GM10266 (cell line): Measurements from ENCODE around the gene PDCD4.
"Not testable (repeated sequence)": the region's sequence is repeated elsewhere in the genome, so short reads cannot be mapped to it uniquely, and the experiment has no call there.

Experiments
- DNase-seq: peaks from one replicate; pipeline ENCODE4 v3.0.0; 2012; ENCODE audit errors: extremely low spot score
- TF ChIP-seq, protein P1 (sequence below): IDR thresholded peaks from 2 replicates; pipeline ENCODE4 v1.5.1; 2012; ENCODE audit warnings: mild to moderate bottlenecking, low read depth; ENCODE audit not compliant: control insufficient read depth, insufficient read depth; ENCODE audit errors: missing control alignments

Gene PDCD4

DNA sequence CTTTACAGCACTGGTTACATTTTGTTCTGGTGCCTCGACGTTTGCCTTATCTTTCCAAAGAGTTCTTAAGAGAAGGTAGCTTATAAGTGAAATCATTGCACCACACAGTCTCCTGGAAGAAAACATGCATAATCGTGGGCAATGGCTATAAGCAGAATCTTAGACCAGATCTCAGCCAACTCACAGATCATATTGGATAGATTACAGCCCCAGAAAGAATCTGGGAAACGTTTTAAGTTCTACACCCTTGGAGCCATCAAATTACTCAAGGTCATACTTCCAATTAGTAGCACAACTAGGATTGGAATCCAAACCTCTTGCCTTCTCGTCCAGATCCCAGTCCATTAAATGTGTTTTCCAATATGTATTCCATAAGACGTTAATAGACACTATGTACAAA, 8.8 kb upstream of the PDCD4 start:
- TF ChIP-seq, protein P1, sequence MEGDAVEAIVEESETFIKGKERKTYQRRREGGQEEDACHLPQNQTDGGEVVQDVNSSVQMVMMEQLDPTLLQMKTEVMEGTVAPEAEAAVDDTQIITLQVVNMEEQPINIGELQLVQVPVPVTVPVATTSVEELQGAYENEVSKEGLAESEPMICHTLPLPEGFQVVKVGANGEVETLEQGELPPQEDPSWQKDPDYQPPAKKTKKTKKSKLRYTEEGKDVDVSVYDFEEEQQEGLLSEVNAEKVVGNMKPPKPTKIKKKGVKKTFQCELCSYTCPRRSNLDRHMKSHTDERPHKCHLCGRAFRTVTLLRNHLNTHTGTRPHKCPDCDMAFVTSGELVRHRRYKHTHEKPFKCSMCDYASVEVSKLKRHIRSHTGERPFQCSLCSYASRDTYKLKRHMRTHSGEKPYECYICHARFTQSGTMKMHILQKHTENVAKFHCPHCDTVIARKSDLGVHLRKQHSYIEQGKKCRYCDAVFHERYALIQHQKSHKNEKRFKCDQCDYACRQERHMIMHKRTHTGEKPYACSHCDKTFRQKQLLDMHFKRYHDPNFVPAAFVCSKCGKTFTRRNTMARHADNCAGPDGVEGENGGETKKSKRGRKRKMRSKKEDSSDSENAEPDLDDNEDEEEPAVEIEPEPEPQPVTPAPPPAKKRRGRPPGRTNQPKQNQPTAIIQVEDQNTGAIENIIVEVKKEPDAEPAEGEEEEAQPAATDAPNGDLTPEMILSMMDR: no peak
- DNase-seq: no peak

DNA sequence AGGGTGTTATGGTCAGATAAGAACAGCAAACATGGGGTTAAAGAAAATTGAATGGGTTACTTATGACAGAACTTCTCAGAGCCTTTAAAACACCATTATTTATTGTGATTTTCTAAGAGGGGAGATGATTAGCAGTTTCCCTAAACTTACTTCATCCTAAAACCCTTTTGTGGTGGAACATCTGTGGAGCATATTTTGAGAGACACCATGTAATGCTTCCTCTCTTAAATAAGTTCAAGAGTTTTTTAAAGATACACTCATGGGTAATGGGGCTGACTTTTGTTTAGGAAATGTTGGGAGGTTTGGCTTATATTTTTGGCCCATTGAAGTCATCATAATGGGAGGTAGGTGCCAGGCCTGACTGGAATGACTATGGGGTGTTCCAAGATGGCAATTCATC, 8.4 kb upstream of the PDCD4 start:
- TF ChIP-seq, protein P1: no peak
- no peak for DNase-seq

DNA sequence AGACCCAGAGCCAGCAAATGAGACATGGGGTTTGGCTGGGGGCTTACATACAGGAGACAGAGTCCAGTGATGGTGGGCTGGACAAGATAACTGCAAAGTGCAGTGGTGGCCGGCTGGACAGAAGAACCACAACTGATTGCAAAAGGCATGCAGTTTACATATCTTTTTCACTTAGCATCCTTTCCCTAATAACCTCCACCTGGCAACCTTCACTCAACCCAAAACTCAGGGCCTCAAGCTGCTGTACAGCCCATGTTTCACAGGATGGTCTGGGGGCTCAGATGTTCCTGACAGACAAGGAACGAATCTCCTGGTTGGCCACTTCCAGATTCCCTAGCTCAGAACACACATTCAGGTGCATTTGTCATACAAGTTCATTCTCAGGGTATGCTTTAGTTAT, 7.8 kb upstream of the PDCD4 start:
- TF ChIP-seq, protein P1: no peak
- no peak for DNase-seq

DNA sequence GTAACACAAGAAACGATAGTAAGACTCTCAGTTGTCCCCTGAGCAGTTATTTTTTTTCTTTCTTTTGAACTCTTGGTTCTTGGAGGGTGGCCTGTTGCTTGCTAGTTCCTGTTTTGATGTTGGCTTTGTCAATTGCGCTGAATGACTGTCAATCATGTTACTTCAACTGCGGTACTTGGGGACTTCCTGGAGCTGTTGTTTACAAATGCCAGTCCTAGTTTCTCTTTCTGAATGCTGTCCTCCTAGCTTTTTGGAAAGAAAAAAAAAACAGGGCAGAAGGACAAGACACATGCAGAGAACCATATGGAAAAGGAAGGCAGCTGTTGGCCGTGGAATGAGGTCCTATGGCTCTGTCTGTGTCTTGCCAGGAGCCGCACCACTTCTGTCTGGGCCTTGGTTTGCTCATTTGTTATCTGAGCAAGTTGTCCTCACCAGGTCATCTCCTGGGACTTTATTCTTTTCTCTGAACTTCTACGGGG, 7.0 kb upstream of the PDCD4 start:
- TF ChIP-seq, protein P1: no peak
- DNase-seq: peak; percentile 48

- TF ChIP-seq, protein P1: no peak
- DNase-seq: no peak
Observed at GRCh38 chr10:110865186-110865808, 6.4 kb upstream of the PDCD4 start.

DNA sequence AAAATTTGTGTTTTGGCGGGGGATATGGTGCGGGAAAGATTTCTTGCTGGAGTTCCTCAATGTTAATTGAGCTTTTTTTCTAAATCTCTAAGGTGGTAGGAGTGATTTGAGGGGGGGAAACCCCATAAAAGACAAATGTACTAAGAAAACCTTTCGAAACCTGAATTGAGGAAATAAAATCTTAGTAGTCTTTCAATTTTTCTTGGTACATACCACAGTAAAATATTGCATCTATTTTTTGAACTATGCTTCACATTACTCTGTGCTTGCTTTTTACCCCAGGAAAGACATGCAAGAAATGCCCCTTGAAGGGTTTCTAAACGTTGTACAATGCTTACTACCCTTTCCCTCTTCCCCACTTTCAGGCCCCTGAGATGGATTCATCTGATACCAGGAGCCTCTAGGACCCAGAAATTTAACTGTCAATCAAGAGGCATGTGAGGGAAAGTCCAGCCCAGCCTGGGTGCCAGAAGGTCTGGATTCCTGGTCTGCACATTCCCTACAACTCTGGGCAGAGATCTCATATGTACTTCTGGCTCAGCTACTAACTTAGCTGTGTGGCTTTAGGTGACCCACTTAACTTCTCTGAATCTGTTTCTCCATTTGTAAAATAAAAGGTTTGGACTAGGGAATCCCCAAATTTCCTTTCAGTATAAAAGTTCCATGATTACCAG, 5.8 kb upstream of the PDCD4 start:
- TF ChIP-seq, protein P1: no peak
- DNase-seq: no peak

DNA sequence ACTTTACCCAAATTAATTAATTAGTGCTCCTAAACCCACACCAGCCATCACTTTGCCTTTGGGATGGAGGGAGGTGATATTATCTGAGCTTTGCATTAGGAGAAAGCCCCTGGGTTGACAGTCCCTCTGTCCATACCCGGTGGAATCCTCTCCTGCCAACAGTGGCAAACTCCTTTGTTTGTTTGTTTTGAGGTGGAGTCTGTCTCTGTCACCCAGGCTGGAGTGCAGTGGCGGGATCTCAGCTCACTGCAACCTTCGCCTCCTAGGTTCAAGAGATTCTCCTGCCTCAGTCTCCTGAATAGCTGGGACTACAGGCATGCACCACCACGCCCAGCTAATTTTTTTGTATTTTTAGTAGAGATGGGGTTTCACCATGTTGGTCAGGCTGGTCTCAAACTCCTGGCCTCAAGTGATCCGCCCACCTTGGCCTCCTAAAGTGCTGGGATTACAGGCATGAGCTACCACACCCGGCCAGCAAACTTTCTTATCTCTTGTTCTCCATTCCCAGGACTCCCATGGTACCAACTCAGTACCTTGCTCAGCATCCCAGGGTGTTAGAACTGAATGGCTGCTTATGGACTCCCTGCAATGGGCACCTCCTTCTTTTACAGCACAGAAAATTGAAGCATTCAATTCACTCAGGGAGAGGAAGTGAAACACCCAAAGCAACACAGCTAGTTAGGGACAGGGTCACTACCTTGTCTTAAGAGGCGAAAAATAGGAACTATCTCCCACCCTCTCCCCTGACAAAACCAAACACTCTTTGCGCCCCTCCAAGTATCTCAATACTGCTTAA, 4.5 kb upstream of the PDCD4 start:
- DNase-seq: not testable (repeated sequence)
